ELF-1 (cell line): ENCODE measurements around the gene P2RY12.

Experiments used
- DNase-seq: peaks from one replicate; pipeline ENCODE4 v3.0.0-alpha.2; 2016; ENCODE audit warnings: low read depth, low spot score

The P2RY12 gene

GRCh38 chr3:151307131-151307530 lies 77.4 kb downstream of the P2RY12 start:
- no peak for DNase-seq

- DNase-seq: no peak
Observed at GRCh38 chr3:151306168-151306810, 78.3 kb downstream of the P2RY12 start.

GRCh38 chr3:151305775-151306151 lies 78.8 kb downstream of the P2RY12 start:
- no peak for DNase-seq

- peak; percentile 97 for DNase-seq
Observed at GRCh38 chr3:151305060-151305774, 79.3 kb downstream of the P2RY12 start.

DNA sequence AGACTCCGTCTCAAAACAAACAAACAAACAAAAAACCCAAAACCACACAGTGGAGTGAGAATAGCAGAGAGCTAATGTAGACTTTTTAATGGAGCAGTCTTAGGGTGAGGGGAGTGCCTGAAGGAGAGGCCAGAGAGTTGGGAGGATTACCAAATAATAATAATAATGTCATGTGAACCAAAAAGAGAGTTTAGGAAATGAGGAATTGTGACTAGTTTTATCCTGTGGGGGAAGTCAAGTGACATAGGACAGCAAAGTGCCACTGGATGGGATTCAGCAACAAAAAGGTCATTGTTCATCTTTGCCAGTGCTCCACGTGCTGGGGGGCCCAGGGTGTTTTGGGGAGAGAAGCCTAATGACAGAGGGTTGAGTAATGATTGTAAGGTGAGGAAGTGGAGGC lies 80.8 kb downstream of the P2RY12 start:
- DNase-seq: no peak

GRCh38 chr3:151301787-151302186 lies 82.8 kb downstream of the P2RY12 start:
- no peak for DNase-seq

- no peak for DNase-seq
Observed at GRCh38 chr3:151300539-151300938, 84.0 kb downstream of the P2RY12 start.

- no peak for DNase-seq
Observed at GRCh38 chr3:151299006-151299405, 85.5 kb downstream of the P2RY12 start.

DNA sequence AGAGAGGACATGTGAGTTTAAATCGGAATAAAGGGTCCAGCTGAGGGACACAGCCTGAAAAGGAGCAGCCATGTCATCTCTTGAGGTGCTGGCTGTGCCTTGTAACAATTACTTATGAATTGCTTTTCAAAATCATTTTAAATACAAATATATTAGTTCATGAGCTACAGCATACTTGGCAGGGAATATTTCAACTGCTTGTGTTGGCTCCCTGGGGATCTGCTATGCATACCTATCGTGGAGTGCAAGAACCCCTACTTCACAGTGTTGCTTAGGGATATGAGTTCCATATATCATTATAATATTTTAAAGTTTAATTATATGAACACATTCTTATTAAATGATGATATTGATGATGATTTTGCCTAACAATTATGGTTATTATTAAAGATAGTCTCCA lies 87.1 kb downstream of the P2RY12 start:
- DNase-seq: no peak

- peak; percentile 77 for DNase-seq
Observed at GRCh38 chr3:151296226-151296625, 88.3 kb downstream of the P2RY12 start.

GRCh38 chr3:151293127-151293526 lies 91.4 kb downstream of the P2RY12 start:
- no peak for DNase-seq

DNA sequence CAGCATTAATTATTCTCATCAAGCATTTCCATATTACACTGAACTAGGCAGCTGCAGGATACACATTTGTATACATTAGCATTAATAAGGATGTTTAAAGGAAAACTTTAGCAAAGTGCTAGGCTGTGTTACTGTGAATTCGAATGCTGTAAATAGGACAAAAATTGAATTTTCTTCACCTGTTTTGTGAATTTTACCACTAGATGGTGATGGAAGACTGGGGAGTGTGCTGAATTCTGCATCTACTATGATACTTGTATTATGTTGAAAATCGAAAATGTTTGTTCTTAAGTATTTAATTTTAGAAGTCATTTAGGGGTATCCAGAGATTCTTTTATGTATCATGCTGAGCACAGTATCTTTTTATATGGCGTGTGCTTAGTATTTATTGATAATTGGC lies 93.9 kb downstream of the P2RY12 start:
- no peak for DNase-seq

DNA sequence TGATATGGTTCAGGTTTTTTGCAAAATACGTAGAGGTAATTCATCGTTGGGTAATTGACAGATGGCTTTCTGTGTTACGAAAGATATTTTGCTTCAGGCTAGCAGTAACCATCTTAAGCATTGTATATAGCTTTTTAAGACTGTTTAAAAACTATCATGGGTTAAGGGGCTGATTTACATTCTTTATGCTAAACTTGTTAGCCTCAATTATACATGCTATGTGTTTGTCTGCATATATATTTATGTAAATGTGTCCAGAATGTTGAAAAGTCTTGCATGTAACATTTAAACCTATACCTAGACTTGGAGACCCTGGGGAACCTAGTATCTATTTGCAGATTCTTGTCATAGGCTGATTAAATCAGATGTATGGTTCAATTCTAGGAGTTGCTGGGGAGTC lies 95.1 kb downstream of the P2RY12 start:
- no peak for DNase-seq
